GM18526 (cell line): Measurements from ENCODE around the gene IL22RA1.

Experiments used
- POLR2A ChIP-seq: IDR thresholded peaks from 3 replicates; pipeline ENCODE4 v1.6.1; 2011; ENCODE audit not compliant: insufficient read length; ENCODE audit errors: extremely low read depth

IL22RA1 gene, protein sequence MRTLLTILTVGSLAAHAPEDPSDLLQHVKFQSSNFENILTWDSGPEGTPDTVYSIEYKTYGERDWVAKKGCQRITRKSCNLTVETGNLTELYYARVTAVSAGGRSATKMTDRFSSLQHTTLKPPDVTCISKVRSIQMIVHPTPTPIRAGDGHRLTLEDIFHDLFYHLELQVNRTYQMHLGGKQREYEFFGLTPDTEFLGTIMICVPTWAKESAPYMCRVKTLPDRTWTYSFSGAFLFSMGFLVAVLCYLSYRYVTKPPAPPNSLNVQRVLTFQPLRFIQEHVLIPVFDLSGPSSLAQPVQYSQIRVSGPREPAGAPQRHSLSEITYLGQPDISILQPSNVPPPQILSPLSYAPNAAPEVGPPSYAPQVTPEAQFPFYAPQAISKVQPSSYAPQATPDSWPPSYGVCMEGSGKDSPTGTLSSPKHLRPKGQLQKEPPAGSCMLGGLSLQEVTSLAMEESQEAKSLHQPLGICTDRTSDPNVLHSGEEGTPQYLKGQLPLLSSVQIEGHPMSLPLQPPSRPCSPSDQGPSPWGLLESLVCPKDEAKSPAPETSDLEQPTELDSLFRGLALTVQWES

GRCh38 chr1:24142546-24143534 is at the start of gene IL22RA1:
IL22RA1 (minus strand) TSS chr1:24143140; CDS start chr1:24143082, 58 bp downstream.
- TF ChIP-seq POLR2A, result no peak

- no peak for TF ChIP-seq POLR2A
These were observed 48.9 kb upstream of the IL22RA1 start for GRCh38 chr1:24191860-24192259.

DNA sequence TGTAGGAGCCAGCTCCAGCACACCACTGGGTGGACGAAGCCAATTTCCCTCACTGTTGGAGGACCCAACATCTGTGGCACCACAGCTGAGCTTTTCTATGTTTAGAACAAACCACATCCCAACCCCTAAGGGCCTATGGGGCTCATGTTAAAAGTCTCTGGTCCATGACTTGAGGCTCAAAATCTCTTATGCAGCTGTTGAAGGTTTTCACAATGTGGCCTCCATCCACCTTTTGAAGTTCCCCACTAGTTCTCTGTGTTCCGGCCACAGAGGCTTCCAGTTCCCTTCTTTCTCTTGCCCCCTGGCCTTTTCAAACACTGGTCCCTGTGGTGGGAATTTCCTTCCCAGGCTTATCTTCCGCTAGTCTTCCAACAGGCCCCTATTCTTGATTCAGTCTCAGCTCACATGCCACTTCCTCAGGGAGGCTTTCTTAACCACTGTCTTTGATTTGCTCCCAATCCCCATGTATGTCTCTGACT is 48.1 kb upstream of the IL22RA1 start:
- no peak for TF ChIP-seq POLR2A

DNA sequence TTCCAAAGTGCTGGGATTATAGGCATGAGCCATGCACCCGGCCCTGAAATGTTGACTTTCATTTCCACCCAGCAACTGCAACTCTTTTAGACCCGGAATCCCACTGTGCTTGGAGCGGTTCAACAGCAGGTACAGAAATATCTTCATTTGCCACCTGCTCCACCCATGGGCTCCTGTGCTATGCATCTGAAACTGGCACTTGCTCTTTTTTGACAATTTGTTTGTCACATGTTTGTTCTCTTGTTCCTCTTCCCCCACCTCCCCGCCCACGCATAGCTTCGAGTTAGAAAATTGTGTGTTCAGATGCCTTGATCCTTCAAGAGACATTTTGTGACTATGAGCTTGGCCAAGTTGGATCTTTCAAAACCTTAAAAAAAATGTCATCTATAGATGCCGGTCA is 46.6 kb upstream of the IL22RA1 start:
- TF ChIP-seq POLR2A, result no peak

GRCh38 chr1:24186993-24187790 is 44.3 kb upstream of the IL22RA1 start, which contains the start of gene IFNLR1:
IFNLR1 (minus strand) TSS chr1:24187289; CDS start chr1:24187248, 41 bp downstream.
- TF ChIP-seq POLR2A, result peak; percentile 20

DNA sequence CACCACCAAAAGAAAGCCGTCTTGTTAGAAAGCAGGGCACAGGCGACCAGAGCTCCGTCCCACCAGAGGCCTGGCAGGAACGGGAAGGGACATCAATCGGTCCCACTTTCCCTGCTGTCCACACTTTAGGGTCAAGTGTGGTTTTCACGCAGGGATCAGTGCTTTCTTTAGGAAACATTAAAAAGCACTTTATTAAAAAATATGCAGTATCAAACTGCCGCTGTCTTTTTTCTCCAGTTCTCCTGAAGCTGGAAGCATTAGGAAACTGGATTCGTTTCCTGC is 43.7 kb upstream of the IL22RA1 start:
- no peak for TF ChIP-seq POLR2A

DNA sequence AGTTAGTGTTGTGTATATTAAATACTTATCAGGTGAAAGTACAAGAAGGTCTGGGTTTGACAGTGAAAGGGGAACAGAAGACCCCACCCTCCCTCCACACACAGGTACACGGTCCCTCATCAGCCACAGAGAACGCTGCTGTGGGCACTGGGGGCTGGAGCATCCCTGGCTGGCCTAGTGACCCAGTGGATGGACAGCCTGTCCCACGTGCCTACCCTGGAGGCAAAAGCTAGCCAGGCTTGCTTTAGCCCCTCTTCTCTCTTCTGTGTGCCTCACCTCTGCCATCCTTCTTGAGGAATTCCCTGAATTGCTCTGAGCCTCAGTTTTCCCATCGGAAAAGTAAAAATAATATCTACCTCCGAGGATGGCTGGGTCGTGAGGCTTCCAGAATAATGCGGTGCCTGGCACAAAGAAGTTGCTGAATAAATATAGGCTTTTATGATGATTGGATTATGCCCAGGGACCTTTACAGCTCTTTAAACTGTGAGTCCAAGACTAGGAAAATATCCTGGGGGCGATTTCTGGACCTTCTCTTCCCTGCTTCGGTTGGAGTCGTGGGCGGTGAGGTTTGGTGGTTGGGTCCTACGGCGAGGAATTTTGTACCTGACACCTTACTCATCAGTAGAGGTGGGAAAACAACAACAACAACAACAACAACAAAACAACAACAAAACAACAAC is 43.2 kb upstream of the IL22RA1 start:
- no peak for TF ChIP-seq POLR2A

DNA sequence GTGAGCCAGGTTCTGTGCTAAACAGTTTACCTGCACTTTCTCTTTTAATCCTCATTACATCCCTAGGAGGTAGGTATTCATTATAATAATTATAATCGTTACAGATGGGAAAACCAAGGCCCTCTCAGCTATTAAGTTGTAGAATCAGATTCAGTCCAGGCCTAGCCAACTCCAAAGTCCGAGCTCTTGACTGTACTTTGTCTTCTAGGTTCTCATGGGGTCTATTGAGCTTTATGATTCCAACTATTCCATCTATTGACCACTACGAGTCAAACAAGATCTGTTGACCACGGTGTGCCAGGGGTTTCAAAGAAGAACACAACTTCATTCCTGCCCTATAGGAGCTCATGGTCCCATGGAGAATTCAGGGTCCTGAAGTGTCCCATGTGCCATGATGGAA is 42.1 kb upstream of the IL22RA1 start:
- TF ChIP-seq POLR2A, result no peak

- TF ChIP-seq POLR2A, result no peak
These were observed 39.1 kb upstream of the IL22RA1 start for GRCh38 chr1:24182061-24182460.

- TF ChIP-seq POLR2A, result no peak
These were observed 38.7 kb upstream of the IL22RA1 start for GRCh38 chr1:24181619-24182018.

DNA sequence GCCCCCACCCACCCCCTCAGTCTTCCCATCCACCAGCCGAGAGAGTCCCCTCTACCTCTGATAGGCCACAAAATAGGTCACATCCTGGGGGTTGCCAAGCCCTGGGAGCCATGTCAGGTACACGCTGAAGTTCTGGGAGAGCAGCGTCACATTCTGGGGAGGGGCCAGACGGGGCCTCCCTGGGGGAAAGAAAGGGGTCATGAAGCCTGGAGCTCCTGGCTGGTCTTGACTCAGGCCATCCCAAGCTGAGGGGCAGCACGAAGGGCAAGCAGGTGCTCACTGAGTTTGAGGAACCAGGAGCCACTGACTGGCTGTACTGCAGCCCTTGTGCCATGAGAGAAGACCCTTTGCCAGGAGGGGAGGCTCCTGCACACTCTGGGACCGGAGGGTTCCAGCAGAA is 37.7 kb upstream of the IL22RA1 start:
- TF ChIP-seq POLR2A, result no peak

GRCh38 chr1:24179251-24179840 is 36.4 kb upstream of the IL22RA1 start:
- no peak for TF ChIP-seq POLR2A

- no peak for TF ChIP-seq POLR2A
These were observed 35.5 kb upstream of the IL22RA1 start for GRCh38 chr1:24178407-24178806.

DNA sequence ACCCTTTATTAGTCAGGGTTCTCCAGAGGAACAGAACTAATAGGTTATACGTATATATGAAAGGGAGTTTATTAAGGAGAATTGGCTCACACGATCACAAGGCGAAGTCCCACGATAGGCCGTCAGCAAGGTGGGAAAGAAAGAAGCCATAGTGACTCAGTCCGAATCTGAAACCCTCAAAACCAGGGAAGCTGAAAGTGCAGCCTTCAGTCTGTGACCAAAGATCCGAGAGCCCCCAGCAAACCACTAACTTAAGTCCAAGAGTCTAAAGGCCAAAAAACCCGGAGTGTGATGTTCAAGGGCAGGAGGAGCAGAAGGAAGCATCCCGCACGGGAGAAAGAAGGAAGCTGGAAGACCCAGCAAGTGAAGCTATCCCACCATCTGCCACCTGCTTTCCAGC is 34.2 kb upstream of the IL22RA1 start:
- TF ChIP-seq POLR2A, result no peak

GRCh38 chr1:24175033-24175755 is 32.3 kb upstream of the IL22RA1 start:
- no peak for TF ChIP-seq POLR2A
